Left hindlimb (tissue), 1 donor: ENCODE measurements around the gene ZC3H11A.
"Not testable (repeated sequence)": the region's sequence is repeated elsewhere in the genome, so short reads cannot be mapped to it uniquely, and the experiment has no call there.

ENCODE experiments used
- DNase-seq: peaks from one replicate; pipeline ENCODE4 v3.0.0-alpha.2; 2018

The ZC3H11A gene

GRCh38 chr1:203789966-203790365 lies 5.5 kb upstream of the ZC3H11A start:
- no peak for DNase-seq

DNA sequence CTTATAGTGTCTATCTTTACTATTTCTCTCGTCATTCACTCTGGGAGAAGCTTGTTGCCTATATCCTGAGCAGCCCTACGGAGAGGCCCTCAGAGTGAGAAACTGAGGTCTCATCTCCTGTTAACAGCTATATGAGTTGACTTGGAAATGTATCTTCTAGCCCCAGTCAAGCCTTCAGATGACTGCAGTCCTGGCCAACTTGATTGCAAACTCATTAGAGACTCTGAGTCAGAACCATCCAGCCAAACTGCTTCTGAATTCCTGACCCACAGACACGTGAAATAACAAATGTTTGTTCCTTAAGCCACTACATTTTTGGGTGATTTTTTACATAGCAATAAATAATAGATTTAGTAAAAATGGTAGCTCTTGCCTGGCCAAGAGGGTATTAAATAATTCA lies 3.9 kb upstream of the ZC3H11A start:
- no peak for DNase-seq

DNA sequence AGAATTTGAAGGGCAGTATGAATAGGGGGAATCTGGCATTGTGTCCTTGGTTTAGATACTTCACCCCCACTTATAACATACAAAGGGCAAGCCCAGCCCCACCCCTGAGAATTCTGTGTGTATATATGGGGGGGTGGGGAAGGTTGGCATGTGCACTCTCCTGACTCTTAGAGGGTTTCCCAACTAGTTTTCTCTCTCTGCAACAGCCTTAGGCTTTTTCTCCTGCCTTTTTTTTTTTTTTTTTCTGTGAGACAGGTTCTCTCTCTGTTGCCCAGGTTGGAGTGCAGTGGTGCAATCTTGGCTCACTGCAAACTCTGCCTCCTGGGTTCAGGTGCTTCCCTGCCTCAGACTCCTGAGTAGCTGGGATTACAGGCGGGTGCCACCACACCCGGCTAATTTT lies 2.9 kb upstream of the ZC3H11A start:
- DNase-seq, result no peak

DNA sequence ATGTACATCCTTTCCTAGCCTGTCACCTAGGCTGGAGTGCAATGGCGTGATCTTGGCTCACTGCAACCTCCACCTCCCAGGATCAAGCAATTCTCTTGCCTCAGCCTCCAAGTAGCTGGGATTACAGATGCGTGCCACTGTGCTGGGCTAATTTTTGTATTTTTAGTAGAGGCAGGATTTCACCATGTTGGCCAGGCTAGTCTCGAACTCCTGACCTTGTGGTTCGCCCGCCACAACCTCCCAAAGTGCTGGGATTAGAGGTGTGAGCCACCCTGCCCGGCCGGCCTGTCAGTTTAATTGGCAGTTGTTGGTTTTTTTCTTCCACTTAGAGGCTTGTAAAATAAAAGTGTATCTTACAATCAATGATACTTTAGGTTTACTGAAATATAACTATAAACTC lies 1.9 kb upstream of the ZC3H11A start:
- not testable (repeated sequence) for DNase-seq

DNA sequence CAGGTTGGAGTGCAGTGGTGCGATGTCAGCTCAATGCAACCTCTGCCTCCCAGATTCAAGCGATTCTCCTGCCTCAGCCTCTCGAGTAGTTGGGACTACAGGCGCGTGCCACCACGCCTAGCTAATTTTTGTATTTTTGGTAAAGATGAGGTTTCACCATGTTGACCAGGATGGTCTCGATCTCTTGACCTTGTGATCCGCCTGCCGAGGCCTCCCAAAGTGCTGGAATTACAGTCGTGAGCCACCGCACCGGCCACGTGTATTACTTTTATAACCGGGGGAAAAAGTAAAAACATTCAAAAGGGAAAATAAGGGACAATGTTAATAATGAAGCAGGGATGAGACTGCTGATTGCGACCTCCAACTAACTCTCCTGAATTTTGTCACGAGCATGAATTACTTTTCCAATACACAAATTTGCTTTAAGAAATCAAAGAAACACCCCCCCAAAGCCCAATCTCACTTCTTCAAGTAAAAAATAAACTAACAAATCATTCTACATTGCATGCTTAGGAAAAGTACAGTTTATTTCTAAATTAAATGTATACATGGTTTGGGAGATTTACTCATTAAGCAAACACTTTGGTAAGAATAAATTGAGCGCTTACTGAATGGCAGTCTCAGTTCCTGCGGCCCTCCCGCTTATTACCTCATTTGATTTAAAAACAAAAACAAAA lies 521 bp upstream of the ZC3H11A start:
- no peak for DNase-seq

GRCh38 chr1:203796236-203796605 lies 798 bp downstream of the ZC3H11A start:
- DNase-seq, result no peak

- DNase-seq, result no peak
Measured at GRCh38 chr1:203797216-203797615, 1.8 kb downstream of the ZC3H11A start.

DNA sequence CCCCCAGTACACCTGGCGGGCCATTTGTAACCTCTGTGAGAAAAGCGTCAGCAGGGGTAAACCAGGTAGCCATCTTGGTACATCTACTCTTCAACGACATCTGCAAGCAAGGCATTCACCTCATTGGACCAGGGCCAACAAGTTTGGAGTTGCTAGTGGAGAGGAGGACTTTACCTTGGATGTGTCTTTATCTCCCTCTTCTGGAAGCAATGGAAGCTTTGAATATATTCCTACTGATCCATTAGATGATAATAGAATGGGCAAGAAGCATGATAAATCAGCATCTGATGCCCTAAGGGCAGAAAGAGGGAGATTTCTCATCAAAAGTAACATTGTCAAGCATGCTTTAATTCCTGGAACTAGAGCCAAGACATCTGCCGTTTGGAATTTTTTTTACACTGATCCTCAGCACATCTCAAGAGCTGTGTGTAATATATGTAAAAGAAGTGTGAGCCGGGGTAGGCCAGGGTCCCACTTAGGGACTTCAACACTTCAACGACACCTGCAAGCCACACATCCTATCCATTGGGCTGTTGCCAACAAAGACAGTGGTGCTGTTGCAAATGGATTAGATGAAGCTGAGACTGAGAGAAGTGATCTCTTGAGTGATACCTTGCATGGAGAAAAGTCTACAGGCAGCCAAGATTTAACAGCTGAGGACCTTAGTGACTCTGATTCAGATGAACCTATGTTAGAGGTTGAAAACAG lies 2.7 kb downstream of the ZC3H11A start:
- DNase-seq, result no peak

DNA sequence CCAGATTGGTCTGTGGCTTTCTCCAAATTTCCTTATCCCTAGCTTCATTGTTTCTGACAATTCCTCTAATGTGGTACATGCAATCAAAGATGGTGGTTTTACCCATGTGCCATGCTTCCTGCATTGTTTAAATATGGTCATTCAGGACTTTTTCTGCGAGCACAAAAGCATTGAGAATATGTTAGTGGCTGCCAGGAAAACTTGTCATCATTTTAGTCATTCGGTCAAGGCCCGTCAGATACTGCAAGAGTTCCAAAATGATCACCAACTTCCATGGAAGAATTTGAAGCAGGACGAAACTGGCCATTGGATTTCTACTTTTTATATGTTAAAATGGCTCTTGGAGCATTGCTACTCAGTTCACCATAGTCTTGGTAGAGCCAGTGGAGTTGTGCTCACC lies 3.7 kb downstream of the ZC3H11A start:
- no peak for DNase-seq

GRCh38 chr1:203799971-203800370 lies 4.5 kb downstream of the ZC3H11A start:
- DNase-seq, result no peak

DNA sequence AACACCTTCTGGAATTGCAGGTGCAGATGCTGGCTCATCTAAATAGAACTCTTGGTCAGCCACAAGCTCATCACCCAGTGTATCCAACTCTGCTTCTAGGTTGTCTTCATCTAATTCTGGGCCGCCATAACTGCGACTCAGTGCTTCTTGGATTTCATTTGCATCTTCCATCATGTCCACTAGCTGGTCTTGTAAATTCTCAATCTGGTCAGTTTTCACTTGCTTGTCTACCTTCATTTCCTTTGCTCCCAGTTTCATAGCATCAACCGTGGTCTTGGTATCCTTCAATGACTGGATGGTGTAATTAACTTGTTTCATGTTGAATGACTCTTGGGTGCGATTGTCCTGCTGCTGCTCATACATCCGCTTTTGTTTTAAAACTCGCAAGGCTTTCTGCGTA lies 10.3 kb downstream of the ZC3H11A start:
- no peak for DNase-seq

DNA sequence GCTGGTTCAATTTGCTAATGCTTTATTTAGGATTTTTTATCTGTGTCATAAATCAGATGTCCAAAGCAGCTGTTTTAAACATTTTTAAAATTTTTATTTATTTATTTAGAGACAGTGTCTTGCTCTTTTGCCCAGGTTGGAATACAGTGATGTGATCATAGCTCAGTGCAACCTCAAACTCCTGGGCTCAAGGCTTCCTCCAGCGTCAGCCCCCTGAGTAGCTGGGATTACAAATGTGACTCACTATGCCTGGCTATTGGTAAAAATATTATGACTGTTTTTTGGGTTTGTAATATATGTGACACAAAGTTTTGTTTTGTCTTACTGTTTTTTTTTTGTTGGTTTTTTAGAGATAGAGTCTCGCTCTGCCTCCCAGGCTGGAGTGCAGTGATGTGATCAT lies 11.8 kb downstream of the ZC3H11A start:
- DNase-seq, result no peak

DNA sequence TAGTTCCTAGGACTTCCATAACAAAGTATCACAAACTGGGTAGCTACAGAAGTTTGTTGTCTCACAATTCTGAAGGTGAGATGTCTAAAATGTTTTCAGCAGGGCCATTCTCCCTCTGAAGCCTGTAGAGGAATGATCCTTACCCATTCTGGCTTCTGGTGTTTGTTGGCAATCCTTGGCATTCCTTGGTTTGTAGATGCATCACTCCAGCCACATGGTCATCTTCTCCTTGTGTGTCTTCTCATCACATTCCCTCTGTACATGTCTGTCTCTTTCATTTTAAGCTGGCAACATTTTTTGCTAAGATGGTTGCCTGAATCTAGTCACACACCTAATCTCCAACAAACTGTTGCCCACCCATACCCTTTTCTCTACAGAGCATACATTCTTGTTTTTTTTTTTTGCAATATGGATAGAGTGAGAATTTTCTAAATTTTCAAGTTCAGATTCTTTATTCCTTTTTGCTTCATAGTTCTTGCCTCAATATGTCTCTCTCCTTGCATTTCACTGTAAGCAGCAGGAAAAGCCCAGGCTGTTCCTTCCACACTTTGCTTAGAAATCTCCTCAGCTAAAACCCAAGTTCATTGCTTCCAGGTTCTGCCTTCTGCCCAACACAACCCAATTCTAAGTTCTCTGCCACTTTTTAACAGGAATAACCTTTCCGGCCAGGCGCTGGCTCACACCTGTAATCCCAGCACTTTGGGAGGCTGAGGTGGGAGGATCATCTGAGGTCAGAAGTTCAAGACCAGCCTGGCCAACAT lies 18.3 kb downstream of the ZC3H11A start:
- no peak for DNase-seq

DNA sequence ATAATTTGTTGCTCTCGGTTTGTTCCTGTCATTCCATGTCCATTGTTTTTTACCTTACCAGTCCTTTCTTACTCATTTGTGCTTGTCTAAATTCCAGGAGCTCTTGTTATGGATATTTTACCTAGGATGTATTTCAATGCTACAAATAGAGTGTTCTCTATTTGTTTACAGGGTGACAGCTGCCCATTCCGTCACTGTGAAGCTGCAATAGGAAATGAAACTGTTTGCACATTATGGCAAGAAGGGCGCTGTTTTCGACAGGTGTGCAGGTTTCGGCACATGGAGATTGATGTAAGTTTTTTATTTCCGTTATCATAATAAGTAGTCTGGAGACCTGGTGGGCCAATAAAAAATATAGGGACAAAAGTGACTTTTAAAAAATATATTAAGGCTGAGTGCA lies 23.0 kb downstream of the ZC3H11A start:
- DNase-seq, result no peak

DNA sequence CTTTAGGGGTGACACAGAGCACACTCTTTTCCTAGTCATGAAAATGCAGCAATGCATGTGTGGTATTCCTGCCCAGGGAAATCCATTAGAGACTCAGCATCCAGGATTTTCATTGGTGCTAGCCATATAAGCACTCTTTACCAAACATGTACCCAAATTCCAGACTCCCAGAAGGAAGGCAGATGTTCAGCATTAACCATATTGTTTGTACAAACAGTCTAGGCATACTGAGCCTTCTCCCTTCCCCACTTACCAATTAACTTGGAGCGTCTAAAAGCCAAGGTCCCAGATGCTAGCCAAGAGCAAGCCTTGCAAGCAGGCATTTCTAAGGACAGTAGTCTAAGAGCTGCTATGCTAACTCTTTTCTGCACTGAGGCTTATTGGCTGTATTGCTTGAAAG lies 27.9 kb downstream of the ZC3H11A start:
- DNase-seq, result no peak

DNA sequence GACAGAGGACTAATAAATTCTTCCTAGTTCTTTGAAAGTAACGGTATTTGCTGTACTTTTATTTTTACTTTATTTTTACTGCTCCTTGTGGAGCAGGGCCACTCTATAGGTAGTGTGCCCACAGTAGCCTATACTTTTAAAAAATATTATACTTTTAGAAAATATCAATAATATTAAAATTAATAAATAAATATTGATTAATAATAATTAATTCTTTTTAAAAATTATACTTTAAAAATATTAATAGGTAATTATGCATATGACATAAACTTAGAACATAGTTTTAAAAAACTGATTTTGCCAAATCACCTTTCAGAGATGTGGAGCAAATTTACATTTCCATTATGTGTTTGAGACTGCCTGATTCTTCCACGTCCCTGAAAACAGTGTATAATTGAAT lies 30.8 kb downstream of the ZC3H11A start:
- no peak for DNase-seq

DNA sequence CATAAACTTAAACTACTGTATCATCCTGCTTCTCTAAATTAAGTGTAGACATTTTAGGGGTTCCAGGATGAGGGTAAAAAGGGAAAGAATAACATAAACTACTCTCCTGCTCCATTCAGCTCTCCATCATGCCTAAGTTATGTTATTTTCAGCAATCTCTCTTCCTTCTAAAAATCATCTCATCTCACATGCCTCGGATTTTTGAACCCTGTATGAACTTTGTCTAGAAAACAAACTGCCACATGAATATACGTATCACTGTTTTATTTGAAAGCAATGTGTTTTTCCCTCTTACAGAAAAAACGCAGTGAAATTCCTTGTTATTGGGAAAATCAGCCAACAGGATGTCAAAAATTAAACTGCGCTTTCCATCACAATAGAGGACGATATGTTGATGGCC lies 32.6 kb downstream of the ZC3H11A start:
- DNase-seq, result no peak

- DNase-seq, result no peak
Measured at GRCh38 chr1:203828503-203828902, 33.1 kb downstream of the ZC3H11A start.

DNA sequence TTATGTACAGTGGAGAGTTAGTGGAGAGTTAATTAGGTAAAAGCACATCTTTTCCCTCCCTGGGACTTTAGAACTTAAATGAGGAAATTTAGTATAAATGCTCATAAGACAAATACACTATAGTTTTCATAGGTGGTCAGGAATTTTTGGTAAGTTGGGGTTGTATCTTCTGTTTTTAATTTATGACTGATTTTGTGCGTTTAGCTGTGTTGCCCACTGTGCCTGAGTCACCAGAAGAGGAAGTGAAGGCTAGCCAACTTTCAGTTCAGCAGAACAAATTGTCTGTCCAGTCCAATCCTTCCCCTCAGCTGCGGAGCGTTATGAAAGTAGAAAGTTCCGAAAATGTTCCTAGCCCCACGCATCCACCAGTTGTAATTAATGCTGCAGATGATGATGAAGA lies 33.8 kb downstream of the ZC3H11A start:
- not testable (repeated sequence) for DNase-seq

DNA sequence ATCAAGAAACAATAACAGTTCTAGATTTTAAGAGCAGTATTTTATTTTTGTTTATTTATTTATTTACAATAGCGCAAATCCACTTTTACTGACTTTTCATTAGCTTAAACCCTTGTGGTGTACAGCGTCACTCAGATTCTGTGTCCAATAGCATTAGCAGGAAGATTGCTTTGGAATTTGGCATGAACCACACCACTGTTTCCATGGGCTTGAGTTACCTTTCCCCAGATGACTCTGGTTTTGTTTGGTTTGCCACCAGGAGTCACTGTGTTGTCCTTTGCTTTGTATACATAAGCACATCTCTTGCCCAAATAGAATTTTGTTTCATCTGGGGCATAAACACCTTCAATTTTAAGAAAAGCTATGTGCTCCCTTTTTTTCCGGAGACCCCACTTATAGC lies 40.1 kb downstream of the ZC3H11A start:
- no peak for DNase-seq

GRCh38 chr1:203839081-203839480 lies 43.7 kb downstream of the ZC3H11A start:
- no peak for DNase-seq

DNA sequence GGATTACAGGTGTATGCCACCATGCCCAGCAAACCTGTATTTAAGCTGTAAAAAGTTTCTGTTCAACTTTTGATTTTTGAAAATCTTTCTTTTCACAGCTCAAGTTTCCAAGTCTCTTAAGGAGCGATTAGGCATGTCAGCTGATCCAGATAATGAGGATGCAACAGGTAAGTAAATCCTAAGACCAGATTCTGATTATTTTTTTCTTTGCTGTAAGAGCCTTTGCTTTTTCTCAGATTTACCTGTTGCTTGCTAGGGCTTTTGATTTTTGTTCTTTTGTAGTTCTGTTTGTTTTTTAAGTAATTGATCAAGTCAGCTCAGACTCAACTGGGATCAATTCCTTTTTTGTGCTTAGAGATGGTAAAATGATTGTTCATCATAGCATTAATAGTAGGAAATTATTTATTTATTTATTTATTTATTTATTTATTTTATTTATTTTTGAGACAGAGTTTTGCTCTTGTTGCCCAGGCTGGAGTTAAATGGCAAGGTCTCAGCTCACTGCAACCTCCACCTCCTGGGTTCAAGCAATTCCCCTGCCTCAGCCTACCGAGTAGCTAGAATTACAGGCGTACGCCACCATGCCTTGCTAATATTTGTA lies 44.9 kb downstream of the ZC3H11A start:
- no peak for DNase-seq

DNA sequence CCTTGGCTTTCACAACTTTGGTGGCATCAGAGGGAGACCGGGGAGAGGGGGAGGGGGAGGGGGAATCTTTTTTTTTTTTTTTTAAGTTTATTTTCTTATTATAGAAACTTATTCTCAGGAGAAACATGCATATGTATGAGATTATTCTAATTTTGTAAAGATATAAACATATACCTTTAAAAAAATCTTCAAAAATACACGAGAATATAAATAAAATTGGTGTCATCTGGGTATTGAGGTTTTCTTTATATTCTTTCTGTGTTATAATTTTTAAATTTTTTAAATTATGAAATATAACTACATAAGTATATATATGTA lies 47.1 kb downstream of the ZC3H11A start:
- DNase-seq, result no peak

- DNase-seq, result no peak
Measured at GRCh38 chr1:203843435-203843834, 48.0 kb downstream of the ZC3H11A start.
